ENCODE results near the gene ALB.

ALB gene

DNA sequence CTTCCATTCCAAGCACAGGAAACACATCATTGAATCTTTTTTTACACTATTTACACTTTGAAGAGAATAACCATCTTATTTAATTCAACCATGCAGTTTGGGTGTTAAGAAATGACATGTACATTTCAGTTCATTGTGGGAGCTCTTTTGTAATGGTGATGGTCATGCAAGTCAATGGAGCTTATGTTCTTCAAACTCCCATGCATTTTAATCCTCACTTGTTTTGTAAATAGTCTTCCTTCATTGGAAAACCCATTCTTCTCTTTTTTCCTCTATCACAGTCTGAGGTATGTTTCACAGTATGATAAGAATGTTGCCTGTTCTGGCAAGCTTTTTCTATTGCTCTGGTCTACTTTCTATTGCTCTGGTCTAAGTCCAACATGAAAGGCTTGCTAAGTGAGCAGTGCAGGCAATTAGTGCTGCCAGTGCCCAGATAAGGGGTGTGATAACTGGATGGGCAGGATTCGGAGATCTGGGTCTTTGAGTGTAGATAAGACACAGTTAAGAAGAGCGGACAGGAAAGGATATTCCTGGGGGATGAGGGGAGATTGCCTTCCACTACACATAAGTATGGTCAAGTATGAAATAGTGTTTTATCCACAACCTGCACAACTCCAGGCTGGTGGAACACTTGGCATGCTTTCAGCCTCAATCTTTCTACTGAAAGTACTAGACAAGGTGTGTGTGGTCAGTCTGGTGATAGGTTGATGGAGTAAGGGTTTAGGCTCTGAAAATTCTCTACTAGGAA lies 49.0 kb downstream of the ALB start:
- no peak for DNase-seq

DNA sequence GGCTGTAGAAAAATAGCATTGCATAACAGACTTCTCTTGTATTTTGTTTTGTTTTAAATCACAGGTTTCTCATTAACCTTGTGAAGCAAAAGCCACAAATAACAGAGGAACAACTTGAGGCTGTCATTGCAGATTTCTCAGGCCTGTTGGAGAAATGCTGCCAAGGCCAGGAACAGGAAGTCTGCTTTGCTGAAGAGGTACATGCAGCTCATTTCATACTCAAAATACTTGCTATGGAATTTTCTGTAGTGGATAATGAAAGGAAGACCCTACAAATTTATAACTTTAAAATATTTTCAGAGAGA lies 49.6 kb downstream of the ALB start:
- no peak for DNase-seq

DNA sequence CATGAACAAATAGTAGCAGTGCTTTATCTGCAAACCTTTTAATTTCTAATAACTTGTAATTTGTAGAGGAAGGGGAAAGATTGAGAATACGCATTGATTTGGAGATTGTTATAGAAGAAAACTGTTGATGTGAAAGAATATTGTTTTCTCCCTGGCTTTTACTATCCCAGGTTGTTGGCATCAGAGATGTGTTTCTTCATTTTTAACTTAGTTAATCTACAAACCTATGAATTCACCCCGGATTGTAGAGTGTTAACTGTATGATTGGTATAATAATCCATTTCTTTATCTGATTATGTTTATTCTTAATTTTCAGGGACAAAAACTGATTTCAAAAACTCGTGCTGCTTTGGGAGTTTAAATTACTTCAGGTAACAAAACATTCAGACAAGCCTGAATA lies 50.8 kb downstream of the ALB start:
- DNase-seq: no peak

DNA sequence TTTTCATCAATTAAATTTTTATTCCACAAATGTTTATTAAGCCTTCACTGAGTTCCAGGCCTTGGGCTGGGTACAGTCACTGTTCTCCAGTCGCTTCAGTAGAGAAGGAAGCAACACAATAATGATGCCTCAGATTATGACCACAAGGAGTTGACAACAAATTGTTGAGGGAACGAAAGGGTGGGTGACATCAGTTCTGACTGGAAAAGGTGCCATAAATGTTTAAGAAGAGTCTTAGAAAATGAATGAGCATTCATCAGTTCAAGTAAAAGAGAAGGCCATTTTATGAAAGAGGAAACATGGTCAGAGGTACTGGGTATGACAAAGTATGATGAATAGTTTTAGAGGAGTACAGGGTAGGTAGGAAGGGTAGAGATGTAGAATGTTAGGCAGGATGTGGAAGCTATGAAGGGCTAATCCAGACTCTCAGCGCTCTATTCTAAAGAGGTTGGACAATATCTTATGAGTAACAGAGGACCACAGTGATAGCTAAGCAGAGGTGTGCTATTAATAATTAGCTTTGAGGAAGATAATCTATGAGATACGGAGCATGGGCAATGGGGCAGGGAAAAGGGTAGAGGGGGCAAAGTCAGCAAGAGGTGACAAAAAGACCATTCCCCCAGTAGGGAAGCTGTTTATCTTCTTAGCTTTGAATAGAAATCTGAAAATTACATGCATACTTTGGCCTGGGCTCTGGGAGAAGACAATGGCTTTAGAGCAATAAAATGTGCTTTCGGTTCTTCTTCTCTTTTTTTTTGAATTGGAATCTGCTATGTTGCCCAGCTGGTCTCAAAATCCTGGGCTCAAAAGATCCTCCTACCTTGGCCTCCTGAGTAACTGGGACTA lies 52.3 kb downstream of the ALB start:
- DNase-seq: no peak

DNA sequence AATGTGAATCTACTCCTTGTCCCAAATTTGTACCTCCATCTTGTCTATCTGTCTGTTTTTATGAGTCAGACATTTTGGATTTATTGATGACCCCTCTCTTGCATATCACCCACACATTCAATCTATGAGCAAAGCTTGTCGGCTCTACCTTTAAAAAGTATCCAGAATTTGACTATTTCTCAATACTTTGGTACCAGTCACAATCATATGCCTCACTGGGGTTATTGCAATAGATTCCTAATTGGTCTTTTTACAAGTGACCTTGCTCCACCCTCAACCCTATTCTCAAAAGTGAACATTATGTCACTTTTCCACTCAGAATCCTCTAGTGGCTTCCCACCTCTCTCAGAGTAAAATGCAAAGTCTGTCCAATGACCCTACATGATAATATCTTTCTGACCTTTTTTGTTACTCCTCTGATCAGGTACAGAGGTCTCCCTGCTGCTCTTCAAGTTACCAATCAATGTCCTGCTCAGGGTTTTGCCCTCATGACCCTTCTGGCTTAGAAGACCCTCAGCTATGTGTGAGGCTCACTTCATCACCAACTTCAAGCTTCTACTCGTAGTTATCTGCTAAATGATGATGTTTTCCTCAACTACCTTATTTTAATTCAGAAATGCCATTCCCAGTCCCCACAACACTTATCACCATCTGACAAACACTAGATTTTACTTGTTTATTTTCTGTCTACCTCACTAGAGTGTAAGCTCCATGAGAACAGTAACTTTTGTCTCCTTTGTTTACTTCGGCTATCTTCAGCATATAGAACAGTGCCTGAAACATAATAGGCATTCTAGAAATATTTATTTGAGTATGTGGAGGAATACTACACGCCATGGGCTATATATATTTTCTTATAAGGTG lies 54.3 kb downstream of the ALB start:
- DNase-seq: no peak

DNA sequence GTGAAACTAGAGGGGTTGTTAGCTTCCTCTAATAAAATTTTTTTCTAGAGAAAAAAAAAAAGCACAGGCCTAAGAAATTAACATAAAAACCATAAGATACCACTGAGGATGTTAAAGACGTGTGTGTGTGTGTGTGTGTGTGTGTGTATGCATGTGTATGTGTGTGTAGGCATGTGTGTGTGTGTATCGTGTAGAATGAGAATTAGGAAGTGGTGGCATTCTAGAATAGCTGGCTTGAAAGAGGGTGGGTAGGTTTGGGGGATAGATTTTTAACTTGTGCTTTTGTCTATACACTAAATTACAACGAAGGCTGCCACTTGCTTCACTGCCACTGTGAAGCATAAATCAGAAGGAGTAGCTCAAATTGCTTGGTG lies 54.9 kb downstream of the ALB start:
- no peak for DNase-seq

DNA sequence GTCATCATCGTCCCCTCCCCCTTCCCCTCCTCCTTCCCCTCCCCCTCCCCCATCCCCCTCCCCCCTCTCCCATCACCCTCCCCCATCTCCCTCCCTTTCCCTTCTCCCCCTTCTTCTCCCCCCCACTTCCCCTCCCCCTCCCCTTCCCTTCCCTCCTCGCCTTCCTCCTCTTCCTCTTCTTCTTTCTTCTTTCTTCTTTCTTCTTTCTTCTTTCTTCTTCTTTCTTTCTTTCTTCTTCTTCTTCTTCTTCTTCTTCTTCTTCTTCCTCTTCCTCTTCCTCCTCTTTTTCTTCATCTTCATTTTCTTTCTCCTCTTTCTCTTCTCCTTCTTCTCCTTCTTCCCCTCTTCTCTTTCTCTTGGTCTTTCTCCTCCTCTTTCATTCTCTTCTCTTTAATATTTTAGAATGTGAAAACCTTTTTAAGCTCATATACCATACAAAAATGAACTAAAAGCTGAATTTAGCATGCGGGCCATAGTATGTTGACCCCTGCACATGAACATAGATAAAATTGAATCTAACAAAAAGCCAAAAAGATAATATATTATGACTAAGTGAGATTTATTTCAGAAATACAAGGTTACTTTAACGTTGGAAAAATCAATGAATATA lies 56.9 kb downstream of the ALB start:
- no peak for DNase-seq

DNA sequence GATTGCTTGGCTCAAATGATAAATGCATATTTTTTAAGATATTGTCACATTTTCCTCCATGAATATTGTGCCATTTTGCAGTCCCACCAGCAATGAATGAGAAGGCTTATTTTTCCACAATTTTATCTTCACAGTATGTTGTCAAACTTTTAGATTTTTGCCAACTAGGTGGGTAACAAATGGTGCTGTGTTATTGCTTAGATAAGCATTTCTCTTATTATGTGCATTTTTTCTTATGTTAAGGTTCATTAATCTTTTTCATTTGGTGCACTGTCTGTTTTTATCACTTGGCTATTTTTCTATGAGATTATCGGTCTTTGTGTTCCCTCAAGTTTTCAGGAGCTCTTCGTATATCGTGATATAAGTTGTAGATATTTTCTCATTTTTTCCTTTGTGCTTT lies 64.1 kb downstream of the ALB start:
- no peak for DNase-seq

DNA sequence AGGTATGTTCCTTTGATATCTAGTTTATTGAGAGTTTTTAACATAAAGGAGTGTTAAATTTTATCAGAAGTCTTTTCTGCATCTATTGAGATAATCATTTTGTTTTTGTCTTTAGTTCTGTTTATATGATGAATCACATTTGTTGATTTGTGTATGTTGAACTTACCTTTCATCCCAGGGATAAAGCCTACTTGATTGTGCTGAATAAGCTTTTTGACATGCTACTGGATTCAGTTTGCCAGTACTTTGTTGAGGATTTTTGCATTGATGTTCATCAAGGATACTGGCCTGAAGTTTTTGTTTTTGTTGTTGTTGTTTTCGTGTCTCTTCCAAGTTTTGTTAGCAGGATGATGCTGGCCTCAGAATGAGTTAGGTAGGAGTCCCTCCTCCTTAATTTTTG lies 66.6 kb downstream of the ALB start:
- no peak for DNase-seq
